SH-SY5Y (cell line): ENCODE measurements around the gene ECHS1.

Experiments
- GATA2 ChIP-seq: IDR thresholded peaks from 2 replicates; pipeline ENCODE4 v1.6.1; 2011; ENCODE audit warnings: mild to moderate bottlenecking, low read depth, low read length
- GATA3 ChIP-seq: IDR thresholded peaks from 2 replicates; pipeline ENCODE4 v1.6.1; 2011; ENCODE audit warnings: low read depth, mild to moderate bottlenecking, low read length, moderate library complexity

DNA sequence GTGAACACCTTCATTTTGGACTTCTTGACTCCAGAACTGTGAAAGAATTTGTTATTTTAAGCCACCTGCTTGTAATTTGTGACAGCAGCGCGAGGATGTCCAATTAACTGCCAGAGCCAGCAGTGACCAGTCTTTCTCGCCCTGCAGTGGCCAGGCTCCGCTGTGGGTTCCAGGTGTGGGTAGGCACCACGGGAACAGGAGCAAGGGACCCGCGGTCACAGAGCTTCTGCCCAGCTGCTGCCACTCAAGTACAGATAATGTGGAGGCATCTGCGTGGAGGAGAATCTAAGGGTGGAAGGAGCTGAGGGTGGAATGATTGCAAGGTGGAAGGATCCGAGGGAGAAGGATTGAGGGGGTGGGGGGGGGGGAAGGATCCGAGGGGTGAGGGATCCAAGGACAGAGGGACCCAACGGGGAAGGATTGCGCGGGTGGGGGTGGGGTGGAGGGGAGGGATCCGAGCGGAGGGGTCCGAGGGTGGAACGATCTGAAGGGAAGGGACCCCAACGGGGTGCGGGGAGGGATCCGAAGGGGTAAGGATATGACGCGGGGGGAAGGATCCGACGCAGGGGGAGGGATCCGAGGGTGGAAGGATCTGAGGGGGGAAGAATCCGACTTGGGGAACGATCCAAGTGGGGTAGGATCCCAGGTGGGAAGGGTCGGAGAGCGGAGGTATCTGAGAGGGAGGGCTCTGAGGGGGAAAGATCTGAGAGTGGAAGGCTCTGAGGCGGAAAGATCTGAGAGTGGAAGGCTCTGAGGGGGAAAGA is 40.0 kb downstream of the ECHS1 start:
- TF ChIP-seq GATA2 (no peak), GATA3 (no peak)
